Measurements from ENCODE around the gene STRBP.

DNA sequence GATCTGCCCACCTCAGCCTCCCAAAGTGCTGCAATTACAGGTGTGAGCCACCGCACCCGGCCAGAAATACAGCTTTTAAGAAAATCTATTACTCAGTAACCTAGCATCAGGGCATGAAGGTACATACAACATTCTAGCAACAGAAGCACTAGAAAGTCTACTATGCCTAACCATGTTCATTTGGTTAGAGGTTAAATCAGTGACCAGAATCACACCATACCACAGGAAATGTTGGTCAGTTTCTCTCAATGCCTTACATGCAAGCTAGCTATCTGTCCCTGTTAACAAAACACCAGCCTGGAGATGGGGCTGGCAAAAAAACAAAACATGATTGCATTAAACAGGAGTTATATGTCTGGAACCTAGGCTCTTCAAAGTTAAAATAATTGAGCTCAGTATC is 104.1 kb downstream of the STRBP start:
- TF ChIP-seq POLR2A (IDR thresholded peaks at IDR 0.05; ENCODE audit: low read depth, low read length) (no peak), POLR2AphosphoS5 (IDR thresholded peaks at IDR 0.05; ENCODE audit: low read depth, low read length) (no peak), SPI1 (IDR thresholded peaks at IDR 0.05; ENCODE audit: low read depth, low read length) (no peak)
